Stimulated activated CD4-positive, alpha-beta T cell treated with anti-CD3 and anti-CD28 coated beads, Interleukin-1b, Interleukin-23, amount 100 ng/mL, for 1 hour (primary cell): Measurements from ENCODE around the gene SORD.
A peak's percentile ranks its signal among the peaks of the same experiment; 100 is the strongest.
"Not testable (repeated sequence)": the region's sequence is repeated elsewhere in the genome, so short reads cannot be mapped to it uniquely, and the experiment has no call there.

Source experiments
- DNase-seq, 2 donors: peaks; one replicate each; pipeline ENCODE4 v3.0.0-alpha.2; 2020; ENCODE audit warnings: low read depth in 2 of 2

SORD gene

DNA sequence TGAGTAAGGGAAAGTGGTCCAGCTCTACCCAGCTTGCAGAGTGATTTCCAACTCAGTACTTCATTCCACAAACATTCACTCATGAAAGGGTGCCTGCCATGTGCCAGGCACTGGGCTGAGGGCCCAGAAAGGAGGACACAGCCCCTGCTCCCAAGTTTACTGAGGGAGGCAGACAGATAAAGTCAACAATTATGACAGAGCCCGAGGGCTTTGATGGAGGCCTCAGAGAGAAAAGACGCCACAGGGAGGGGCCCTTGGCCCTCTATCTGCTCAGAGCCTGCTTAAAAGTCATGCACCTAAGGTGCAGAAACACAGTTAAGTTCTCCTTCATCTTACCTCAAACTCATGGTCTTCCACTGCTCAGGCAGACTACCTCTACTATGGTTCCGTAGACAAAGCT lies 1.7 kb downstream of the SORD start:
- not testable (repeated sequence) for DNase-seq

GRCh38 chr15:45025627-45026026 lies 2.6 kb downstream of the SORD start:
- not testable (repeated sequence) for DNase-seq

DNA sequence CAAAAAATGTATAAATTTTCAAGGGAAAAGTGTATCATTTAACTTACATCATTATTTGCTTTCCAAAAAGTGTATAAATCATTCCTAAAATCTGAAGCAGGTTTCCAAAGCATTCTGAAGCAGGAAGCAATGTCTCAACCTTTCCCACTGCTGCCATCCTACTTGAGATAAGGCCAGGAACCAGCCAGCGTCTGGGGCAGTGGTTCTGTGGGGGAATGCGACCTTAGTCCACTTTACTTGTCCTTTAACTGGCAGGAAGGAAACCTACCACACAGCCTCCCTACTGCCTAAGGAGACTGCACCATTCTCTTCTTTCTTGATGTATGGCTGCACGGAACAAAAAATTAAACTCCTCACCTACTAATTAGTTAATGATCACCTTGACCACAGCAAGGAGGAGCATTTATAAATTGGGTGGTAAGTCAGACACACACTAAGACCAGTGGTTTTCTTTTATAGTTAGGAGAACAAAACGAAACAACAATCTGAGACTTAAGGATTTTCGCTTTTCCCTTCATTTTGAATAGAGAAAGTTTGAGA lies 3.7 kb downstream of the SORD start:
- no peak for DNase-seq

DNA sequence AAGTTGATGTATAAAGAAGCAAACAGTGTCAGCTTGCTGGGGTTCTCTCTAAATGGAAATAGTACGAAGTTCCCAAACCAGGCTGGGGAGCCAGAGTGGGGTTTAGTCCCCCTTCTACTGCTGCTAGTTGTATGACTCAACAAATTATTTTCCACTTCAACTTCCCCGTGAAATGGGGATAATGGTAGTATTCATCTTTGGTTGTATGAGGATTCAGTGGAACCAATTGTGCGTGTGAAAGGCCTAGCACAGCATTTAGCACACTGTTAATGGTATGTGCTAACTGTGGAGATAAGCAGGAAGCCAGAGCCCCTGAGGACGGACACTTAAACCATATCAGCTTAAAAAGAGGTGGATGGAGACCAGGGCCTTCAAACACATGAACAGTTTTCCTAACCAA lies 4.2 kb downstream of the SORD start:
- no peak for DNase-seq

- DNase-seq = no peak
Measured at GRCh38 chr15:45030743-45031142, 7.7 kb downstream of the SORD start.

- not testable (repeated sequence) for DNase-seq
Measured at GRCh38 chr15:45031522-45032028, 8.6 kb downstream of the SORD start.

GRCh38 chr15:45032501-45032900 lies 9.5 kb downstream of the SORD start:
- not testable (repeated sequence) for DNase-seq

DNA sequence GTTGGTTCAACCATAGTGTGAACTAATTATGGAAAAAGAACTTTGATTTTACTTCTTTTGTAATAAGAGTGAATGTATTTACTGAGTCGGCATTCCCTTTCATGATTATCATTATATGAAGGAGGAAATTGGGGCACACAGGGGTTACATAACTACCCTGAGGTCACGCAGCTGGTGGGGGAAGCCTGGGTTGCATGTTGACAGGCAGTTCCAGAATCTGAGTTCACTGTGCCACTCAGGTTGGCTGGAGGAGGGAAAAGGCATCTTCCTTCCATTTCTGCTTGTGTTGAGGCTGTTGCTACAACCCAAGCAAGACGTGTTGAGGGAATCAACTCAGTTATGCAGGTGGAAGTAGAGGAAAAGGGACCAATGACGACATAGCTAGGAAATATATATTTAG lies 11.1 kb downstream of the SORD start:
- not testable (repeated sequence) for DNase-seq

DNA sequence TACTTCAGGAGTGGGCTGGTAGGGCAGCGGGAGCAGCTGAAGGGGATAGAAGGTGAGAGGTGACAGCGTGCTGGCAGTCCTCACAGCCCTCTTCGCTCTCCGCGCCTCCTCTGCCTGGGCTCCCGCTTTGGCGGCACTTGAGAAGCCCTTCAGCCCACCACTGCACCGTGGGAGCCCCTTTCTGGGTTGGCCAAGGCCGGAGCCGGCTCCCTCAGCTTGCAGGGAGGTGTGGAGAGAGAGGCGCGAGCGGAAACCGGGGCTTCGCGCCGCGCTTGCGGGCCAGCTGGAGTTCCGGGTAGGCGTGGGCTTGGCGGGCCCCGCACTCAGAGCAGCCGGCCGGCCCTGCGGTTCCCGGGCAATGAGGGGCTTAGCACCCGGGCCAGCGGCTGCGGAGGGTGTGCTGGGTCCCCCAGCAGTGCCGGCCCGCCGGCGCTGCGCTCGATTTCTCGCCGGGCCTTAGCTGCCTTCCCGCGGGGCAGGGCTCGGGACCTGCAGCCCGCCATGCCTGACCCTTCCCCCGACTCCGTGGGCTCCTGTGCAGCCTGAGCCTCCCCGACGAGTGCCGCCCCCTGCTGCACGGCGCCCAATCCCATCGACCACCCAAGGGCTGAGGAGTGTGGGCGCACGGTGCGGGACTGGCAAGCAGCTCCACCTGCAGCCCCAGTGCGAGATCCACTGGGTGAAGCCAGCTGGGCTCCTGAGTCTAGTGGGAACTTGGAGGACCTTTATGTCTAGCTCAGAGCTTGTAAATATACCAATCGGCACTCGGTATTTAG lies 11.8 kb downstream of the SORD start:
- DNase-seq = not testable (repeated sequence)

GRCh38 chr15:45036812-45037781 lies 14.1 kb downstream of the SORD start:
- peak; percentile 34 to 51 for DNase-seq

- DNase-seq = no peak
Measured at GRCh38 chr15:45037936-45038335, 14.9 kb downstream of the SORD start.

GRCh38 chr15:45040396-45040795 lies 17.4 kb downstream of the SORD start:
- DNase-seq = not testable (repeated sequence)

- DNase-seq = not testable (repeated sequence)
Measured at GRCh38 chr15:45041538-45041937, 18.5 kb downstream of the SORD start.

DNA sequence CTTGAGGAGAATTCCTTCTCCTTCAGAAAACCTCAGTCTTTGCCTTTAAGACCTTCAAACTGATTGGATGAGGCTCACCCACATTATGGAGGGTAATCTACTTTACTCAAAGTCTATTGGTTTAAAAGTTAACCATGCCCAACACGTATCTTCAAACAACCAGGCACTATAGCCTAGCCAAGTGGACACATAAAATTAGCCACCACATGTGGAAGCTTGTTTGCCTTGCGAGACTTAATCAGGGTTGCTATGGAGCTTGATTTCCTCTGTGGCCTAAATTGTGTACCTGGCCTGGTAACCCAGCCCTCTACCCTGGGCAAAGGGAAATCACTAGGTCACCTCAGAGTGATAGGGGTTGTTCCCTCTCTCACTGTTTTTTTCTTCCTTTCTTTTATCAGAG lies 19.9 kb downstream of the SORD start:
- not testable (repeated sequence) for DNase-seq

DNA sequence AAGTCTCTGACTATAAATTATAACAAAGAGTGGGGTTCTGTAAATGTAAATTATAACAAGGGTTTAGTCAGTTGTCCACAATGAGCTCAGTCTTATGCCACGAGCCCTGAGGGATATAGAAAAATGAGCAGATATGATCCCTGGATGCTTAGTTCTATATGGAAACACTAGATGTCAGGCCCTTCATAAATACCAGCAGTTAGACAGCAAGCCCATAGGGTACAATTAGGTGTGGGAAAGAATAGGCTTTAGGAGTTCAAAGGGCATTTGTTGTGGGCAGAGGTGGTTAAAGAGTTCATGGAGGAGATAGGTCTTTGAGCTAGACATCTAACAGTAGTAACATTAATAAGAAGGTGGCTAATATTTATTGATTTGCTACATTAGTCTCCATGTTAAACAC lies 21.3 kb downstream of the SORD start:
- DNase-seq = not testable (repeated sequence)

- DNase-seq = not testable (repeated sequence)
Measured at GRCh38 chr15:45048449-45048793, 25.4 kb downstream of the SORD start.

DNA sequence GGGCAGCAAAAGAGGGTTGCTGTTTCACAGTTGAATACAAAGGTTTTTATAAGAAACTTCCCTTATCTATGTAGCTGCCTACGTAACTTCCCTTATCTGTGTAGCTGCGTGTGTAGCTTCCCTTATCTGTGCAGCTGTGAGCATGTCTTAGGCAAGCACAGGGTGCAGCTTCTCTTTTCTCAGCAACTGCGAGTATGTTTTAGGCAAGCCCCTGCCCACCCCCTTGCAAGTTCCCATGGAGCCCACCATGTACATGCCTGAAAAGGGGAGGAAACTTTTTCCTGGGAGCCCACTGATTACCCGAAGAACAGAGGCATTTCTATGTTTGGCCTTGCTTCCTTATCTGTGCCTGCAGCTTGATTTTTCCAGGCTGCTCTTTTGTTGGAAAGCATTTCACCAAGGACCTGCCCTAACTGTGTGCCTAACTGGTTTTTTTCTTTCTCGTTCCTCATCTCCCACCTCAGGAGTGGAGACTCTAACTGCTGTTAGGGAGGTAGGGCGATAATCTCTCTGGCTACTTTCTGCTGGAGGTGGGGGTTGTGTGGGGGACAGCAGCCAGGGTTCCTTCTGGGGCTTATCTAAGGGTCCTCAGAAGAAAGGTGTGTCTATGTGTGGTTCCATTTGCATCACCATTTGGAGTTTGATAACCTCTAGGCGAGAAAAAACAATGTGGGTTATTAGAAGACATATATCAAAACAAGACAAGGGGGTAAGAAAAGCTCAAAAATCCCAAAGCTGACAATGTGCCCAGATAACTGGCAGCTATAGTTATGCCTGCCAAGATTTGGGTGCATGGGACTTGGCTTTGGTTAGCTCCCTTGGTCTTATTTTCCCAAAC lies 26.0 kb downstream of the SORD start:
- DNase-seq = no peak

GRCh38 chr15:45050587-45050986 lies 27.6 kb downstream of the SORD start:
- DNase-seq = no peak

DNA sequence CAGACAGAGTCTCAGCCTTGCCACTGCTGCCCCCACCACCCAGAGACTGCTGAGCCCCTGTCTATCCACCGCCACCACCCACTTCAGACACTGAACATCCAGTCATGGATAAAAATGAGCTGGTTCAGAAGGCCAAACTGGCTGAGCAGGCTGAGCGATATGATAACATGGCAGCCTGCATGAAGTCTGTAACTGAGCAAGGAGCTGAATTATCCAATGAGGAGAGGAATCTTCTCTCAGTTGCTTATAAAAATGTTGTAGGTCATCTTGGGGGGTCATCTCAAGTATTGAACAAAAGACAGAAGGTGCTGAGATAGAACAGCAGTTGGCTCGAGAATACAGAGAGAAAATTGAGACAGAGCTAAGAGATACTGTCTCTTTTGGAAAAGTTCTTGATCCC lies 29.7 kb downstream of the SORD start:
- not testable (repeated sequence) for DNase-seq

- DNase-seq = not testable (repeated sequence)
Measured at GRCh38 chr15:45058690-45059675, 36.0 kb downstream of the SORD start.
